ENCODE results near the gene EIF4A3. TPM values are rescaled to one million over a fixed set of nuclear protein-coding genes. Genes with fewer than 3 reads are reported as not detected.

The EIF4A3 gene
- total and polyA plus RNA-seq, 10 of the 15 experiments (the other 5 are each of a cell fraction or from before 2014, with no cell fraction given): 53.3 to 225 (median 103) TPM

- no peak for TF ChIP-seq PBX3 (IDR thresholded peaks at IDR 0.05; ENCODE audit: insufficient replicate concordance, low read depth, low read length)
- TF ChIP-seq CREB1 (IDR thresholded peaks at IDR 0.05; ENCODE audit: low read depth): peak; percentile 83
- no peak for TF ChIP-seq CBX5 (IDR thresholded peaks at IDR 0.05; ENCODE audit: low read depth)
- peak; percentile 86 for TF ChIP-seq BRCA1 (IDR thresholded peaks at IDR 0.05; ENCODE audit: low read depth, low read length)
- TF ChIP-seq JUNB (IDR thresholded peaks at IDR 0.05): no peak
- TF ChIP-seq NR2C1 (IDR thresholded peaks at IDR 0.05): no peak
- TF ChIP-seq CEBPZ (IDR thresholded peaks at IDR 0.05; ENCODE audit: low read depth, low read length): no peak
- no peak for TF ChIP-seq RB1 (IDR thresholded peaks at IDR 0.05; ENCODE audit: borderline replicate concordance)
- TF ChIP-seq PAX8 (IDR thresholded peaks at IDR 0.05): no peak
- no peak for TF ChIP-seq NFIC (IDR thresholded peaks at IDR 0.05; ENCODE audit: low read depth, low read length)
- TF ChIP-seq MEF2A (IDR thresholded peaks at IDR 0.05; ENCODE audit: insufficient read depth, low read depth, low read length): no peak
- TF ChIP-seq CBX3 (IDR thresholded peaks at IDR 0.05; ENCODE audit: borderline replicate concordance, low read depth): no peak
- no peak for TF ChIP-seq ZBTB40 (IDR thresholded peaks at IDR 0.05; ENCODE audit: borderline replicate concordance)
- no peak for TF ChIP-seq FOXM1 (IDR thresholded peaks at IDR 0.05; ENCODE audit: low read depth, low read length)
- TF ChIP-seq NKRF (conservative IDR thresholded peaks at IDR 0.05): peak; percentile 68
- TF ChIP-seq RUNX3 (IDR thresholded peaks at IDR 0.05; ENCODE audit: low read length): peak; percentile 29; the same call in 1 of the 2 replicates
- TF ChIP-seq CREM (IDR thresholded peaks at IDR 0.05; ENCODE audit: low read depth): peak; percentile 86
- TF ChIP-seq EP300 (IDR thresholded peaks at IDR 0.05; ENCODE audit: borderline replicate concordance in 1 of 2, control insufficient read depth in 1 of 2, low read depth in 2 of 2, low read length in 2 of 2): no peak
- no peak for TF ChIP-seq ZNF217 (IDR thresholded peaks at IDR 0.05)
- TF ChIP-seq SMAD5 (IDR thresholded peaks at IDR 0.05; ENCODE audit: low read depth): peak; percentile 90
These were observed at the start of gene EIF4A3 (continued) for GRCh38 chr17:80147035-80147822.
